GM19023 (cell line): Measurements from ENCODE around the gene SPOCK2.

Experiments
- ATAC-seq: cut with Tn5 transposase; IDR thresholded peaks from one replicate; pipeline ENCODE4 v1.9.1; 2021; ENCODE audit warnings: mild to moderate bottlenecking, moderate library complexity; ENCODE audit not compliant: unreplicated experiment

SPOCK2 gene

GRCh38 chr10:72090326-72090725, 2.0 kb upstream of the SPOCK2 start:
- ATAC-seq: no peak

GRCh38 chr10:72089618-72090017, 1.3 kb upstream of the SPOCK2 start:
- no peak for ATAC-seq

- no peak for ATAC-seq
These were observed 681 bp upstream of the SPOCK2 start for GRCh38 chr10:72088889-72089575.

- no peak for ATAC-seq
These were observed 871 bp downstream of the SPOCK2 start for GRCh38 chr10:72087392-72087968.

GRCh38 chr10:72086466-72087391, 1.6 kb downstream of the SPOCK2 start:
- no peak for ATAC-seq

DNA sequence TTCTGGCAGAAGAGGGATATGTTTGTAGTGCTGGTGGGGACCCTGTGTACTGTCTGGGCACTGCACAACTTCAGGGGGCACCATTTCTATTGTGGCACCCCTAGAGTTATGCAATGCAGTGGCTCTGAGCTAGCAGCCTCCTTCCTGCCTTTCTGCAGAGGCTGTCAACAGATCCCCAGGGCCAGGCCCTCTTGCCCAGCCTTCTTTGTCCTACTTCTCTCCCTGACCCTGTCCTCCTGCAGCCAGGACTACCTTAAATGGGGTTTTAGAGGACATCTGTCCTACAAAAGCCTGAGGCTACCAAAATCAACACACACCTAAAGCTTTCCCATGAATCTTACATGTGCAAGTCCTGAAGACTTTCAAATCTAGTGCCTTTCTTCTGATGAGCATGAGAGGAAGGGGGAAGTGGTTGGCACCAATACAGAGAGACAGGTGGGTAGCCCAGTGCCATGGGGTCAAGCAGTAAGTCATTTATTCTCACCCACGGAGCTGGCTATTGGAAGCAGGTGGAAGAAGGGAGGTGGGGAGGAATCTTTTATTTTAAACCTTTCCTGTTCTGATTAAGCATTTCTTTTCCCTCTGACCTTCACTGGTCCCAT, 2.4 kb downstream of the SPOCK2 start:
- no peak for ATAC-seq

- no peak for ATAC-seq
These were observed 3.2 kb downstream of the SPOCK2 start for GRCh38 chr10:72085166-72085565.

DNA sequence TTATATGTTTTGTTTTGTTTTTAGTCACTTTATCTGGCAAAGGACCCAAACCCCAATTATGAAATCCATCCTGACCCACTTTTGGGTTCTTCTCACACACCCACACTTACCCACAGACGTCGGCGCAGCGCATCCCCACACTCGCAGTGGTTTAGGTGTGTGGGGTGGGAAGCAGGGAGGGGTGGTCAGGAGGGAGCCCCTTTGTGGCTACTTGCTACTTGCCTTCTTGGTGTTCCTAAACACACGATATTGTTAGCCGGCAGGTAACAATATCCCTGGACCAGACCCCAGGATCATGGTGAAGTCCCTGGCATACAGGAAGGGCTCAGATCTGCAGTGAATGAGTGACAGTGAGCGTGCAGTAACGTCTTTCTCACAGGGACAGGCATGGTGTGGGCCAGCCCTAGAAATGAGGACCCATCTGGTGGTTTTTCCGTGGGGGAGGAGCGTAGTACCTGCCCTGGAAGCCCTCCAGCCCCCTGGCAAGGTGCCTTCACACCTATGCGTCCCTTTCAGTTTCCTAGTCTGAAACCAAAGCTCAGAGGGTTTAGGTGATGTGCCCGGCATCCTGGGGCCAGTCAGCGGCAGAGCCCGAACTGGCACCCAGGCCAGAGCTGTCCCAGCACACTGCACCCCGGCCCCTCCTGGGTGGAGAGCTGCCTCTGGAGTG, 4.4 kb downstream of the SPOCK2 start:
- no peak for ATAC-seq

DNA sequence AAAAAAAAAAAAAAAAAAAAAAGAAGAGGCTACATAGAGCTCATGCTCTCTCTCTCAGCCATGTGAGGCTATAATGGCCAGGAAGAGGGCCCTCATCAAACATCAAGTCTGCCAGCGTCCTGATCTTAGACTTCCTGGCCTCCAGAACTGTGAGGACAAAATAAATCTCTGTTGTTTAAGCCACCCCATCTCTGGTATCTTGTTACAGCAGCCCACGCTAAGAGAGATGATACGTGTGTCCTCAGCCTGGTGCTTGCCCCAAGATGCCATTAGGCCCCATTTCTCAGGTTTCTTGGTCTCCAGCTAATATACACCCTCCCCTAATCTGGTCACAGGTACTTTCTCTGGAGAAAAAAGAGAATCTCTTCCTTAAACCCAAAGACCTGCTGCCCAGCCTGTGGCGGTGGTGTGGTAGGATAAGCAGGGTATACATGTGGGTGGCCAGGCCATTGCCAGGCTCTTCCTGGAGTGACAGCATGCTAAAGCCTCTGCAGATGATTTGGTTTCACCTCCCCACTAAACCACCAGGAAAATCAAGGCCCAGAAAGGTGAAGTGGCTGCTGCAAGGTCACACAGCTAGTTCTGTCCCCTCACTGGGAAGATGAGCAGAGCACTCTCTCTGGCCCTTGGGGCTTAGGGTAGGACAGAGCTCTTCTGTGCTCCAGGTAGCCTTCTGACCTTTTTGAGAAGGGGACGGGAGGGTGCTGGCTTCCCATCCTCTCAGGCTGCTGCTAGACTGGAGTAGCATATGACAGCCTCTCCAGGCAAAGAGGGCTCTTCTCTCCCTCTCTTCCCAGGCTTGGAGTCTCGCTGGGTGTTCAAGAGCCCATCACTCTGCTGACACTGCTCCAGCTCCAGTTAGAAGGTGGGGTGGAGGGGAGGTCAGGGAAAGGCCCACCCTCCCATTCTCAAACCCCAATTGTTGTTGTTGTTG, 5.2 kb downstream of the SPOCK2 start:
- no peak for ATAC-seq

DNA sequence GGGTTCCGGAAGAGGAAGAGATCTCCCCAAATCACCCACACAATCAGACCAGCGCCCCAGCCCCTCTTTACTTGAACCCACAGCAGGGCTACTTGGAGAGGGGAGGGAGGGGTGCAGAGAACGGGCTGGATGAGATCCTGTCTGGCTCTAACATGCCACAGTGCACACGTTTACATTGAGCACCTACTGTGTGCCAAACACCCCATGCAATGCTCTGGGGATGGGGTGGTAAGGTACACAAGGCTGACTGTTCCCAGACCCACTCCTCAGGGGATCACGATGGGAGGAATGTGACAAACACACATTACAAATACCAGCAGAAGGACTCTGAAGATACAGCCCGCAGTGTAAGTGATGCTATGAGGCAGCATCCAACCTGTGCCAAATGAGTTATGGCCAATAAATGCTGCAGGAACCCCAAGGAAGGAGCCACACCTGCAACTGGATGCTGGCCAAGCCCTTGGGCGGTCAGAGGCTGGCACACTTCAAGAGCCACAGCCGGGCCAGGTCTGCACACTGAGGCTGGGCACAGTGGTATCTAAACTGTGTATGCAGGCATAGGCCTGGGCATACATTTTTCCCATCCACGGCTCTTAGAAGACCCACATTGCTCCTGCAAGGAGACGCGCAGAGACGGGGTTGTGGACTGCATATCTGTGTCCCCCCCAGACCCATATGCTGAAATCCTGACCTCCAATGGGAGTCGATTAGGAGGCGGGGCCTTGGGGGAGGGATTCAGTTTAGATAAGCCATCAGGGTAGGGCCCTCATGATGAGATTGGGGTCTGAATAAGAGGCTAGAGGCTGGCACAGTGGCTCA, 6.4 kb downstream of the SPOCK2 start:
- no peak for ATAC-seq

GRCh38 chr10:72081210-72081609, 7.1 kb downstream of the SPOCK2 start:
- no peak for ATAC-seq

GRCh38 chr10:72080042-72080975, 8.0 kb downstream of the SPOCK2 start:
- ATAC-seq: no peak

DNA sequence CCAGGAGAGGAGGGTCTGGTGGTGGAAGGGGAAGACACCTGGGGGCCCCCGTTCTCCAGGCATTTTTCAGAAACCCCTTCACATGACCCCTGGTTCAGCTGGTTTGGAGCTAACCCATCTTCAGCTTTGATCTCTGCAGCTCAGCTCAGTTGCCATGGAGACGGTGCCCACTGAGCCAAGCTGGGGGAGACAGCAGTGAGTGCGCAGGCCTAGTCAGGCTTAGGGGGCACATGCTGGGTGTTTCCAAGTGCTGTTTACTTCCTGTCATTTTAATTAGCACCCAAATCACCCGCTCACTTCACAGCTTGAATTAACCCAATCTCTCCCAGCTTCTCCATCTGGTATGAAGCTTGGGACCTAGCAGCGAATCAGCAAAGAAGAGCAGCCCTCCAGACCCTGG, 9.0 kb downstream of the SPOCK2 start:
- ATAC-seq: no peak

GRCh38 chr10:72077275-72077990, 10.9 kb downstream of the SPOCK2 start:
- ATAC-seq: no peak

DNA sequence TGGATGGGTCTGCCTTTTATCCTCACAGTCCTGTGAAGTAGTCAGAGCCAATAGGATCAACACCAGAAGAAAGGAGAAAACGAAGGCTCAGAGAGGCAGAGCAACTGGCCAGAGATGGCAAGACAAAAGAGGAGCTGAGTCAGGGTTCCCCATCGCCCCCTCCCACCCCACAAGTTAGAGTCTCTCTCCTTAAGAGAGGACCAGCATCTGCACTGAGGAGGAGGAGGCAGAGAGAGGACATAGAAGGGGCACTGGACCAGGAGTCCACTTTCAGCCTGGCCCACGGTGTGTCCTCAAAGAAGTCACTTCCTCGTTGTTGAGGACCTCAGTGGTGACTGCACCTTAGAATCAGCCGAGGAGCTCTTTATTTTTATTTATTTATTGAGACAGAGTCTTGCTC, 11.6 kb downstream of the SPOCK2 start:
- no peak for ATAC-seq

DNA sequence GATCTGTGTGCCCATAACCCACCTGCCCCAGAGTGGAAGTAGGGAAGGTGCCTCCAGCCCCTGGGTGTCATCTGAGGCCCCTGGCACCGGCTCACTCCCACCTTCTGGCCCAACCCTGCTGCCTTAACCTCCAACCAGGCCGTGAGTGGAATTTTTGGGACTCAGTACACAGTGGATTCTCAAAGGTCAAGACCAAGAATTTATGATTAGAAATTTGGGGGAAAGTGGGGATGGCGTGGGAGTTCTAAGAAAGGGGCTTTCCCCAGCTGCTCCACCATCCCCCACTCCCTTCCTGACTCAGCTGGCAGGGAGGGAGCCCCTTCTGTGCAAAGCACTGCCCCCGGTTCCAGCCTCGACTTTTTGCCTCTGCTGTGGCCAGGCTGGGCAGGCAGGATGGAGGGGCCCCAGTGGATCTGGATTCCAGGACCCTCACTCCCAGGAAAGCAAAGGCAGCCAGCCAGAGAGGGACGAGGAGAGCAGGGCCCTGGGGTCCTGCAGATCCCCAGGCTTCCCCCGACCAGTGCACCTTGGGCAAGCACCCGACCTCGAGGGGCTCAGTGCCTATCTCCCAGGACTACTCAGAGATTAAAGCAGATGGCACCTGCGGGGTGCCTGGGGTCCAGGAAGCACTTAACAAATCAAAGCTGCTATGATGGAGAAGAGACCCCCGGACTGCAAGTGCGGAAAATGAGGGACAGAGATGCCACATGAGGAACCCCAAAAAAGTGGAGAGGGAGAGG, 12.8 kb downstream of the SPOCK2 start:
- ATAC-seq: no peak
